ENCODE measurements around the gene SHANK3. TPM values are rescaled to one million over a fixed set of nuclear protein-coding genes. Genes with fewer than 3 reads are reported as not detected.

The SHANK3 gene
- total and polyA plus RNA-seq, 2 experiments from 2014 or later, result 0.52 to 4.9 TPM

DNA sequence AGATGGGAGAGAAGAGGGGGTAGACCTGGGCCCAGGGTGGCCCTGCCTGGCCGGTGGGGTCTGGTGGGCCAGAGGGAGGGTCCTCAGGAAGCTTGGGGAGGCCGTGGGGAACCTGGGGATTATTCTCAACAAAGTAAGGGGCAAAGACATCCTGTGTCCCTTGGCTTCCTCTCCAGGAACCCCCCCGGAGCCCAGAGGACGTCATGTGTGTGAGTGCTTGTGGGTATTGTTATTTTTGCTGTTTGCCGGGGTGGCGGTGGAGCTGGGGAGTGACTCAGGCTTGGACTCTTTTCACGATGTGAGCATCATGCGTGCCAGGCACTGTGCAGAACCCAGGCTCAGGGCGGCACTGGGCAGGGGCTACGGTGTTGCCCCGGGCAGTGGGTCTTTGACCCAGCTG is 982 bp upstream of the SHANK3 start (continued):
- TF ChIP-seq, protein P1, sequence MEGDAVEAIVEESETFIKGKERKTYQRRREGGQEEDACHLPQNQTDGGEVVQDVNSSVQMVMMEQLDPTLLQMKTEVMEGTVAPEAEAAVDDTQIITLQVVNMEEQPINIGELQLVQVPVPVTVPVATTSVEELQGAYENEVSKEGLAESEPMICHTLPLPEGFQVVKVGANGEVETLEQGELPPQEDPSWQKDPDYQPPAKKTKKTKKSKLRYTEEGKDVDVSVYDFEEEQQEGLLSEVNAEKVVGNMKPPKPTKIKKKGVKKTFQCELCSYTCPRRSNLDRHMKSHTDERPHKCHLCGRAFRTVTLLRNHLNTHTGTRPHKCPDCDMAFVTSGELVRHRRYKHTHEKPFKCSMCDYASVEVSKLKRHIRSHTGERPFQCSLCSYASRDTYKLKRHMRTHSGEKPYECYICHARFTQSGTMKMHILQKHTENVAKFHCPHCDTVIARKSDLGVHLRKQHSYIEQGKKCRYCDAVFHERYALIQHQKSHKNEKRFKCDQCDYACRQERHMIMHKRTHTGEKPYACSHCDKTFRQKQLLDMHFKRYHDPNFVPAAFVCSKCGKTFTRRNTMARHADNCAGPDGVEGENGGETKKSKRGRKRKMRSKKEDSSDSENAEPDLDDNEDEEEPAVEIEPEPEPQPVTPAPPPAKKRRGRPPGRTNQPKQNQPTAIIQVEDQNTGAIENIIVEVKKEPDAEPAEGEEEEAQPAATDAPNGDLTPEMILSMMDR (conservative IDR thresholded peaks at IDR 0.05; ENCODE audit: low read depth in 2 of 2), result no peak

DNA sequence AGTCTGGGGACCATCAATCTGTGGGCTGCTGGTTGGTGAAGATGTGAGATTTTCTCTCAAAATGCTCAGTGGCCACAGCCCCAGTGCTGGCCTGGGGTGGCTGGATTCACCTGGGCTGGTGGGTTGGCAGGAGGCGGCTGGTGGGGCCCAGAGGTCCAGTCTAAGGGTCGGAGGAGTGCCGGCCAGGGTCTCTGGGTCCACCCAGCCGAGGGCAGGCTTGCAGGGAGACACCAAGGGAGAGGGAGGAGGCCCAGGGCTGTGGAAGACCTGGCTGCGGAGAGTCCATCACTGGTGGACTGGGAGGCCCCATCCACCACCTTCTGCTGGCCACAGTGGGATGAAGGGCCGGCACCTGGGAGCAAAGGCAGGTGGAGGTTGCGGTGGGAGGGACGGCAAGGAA is 582 bp upstream of the SHANK3 start:
- no peak overlapping the region for H3K4me3 Mint-ChIP-seq
- no peak overlapping the region for H2AFZ ChIP-seq
- H3K9me3 Mint-ChIP-seq, result peaks cover 2% of the 10 kb centered on the region; the same call in 1 of the 3 replicates
- H3K36me3 Mint-ChIP-seq (ENCODE audit: low read depth), result peaks cover 3% of the 10 kb centered on the region; the same call in 1 of the 3 replicates
- H3K4me1 ChIP-seq (ENCODE audit: insufficient read depth), result no peaks in the 10 kb centered on the region
- TF ChIP-seq EZH2 (IDR thresholded peaks at IDR 0.05; ENCODE audit: low read depth, unreplicated experiment) (no peak), NANOG (IDR thresholded peaks at IDR 0.05; ENCODE audit: borderline replicate concordance) (no peak), JUNB (IDR thresholded peaks at IDR 0.05; ENCODE audit: unreplicated experiment) (no peak), ZNF331 (CRISPR knock-in tag; IDR thresholded peaks at IDR 0.05; ENCODE audit: low read depth) (no peak), STAT1 (IDR thresholded peaks at IDR 0.05; ENCODE audit: unreplicated experiment) (no peak), CREB1 (CRISPR knock-in tag; IDR thresholded peaks at IDR 0.05; ENCODE audit: low read depth) (no peak)
- TF ChIP-seq, protein P2, sequence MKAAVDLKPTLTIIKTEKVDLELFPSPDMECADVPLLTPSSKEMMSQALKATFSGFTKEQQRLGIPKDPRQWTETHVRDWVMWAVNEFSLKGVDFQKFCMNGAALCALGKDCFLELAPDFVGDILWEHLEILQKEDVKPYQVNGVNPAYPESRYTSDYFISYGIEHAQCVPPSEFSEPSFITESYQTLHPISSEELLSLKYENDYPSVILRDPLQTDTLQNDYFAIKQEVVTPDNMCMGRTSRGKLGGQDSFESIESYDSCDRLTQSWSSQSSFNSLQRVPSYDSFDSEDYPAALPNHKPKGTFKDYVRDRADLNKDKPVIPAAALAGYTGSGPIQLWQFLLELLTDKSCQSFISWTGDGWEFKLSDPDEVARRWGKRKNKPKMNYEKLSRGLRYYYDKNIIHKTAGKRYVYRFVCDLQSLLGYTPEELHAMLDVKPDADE (IDR thresholded peaks at IDR 0.05), result no peak
- TF ChIP-seq, protein P1 (conservative IDR thresholded peaks at IDR 0.05; ENCODE audit: low read depth in 2 of 2), result no peak
- TF ChIP-seq, protein P3, sequence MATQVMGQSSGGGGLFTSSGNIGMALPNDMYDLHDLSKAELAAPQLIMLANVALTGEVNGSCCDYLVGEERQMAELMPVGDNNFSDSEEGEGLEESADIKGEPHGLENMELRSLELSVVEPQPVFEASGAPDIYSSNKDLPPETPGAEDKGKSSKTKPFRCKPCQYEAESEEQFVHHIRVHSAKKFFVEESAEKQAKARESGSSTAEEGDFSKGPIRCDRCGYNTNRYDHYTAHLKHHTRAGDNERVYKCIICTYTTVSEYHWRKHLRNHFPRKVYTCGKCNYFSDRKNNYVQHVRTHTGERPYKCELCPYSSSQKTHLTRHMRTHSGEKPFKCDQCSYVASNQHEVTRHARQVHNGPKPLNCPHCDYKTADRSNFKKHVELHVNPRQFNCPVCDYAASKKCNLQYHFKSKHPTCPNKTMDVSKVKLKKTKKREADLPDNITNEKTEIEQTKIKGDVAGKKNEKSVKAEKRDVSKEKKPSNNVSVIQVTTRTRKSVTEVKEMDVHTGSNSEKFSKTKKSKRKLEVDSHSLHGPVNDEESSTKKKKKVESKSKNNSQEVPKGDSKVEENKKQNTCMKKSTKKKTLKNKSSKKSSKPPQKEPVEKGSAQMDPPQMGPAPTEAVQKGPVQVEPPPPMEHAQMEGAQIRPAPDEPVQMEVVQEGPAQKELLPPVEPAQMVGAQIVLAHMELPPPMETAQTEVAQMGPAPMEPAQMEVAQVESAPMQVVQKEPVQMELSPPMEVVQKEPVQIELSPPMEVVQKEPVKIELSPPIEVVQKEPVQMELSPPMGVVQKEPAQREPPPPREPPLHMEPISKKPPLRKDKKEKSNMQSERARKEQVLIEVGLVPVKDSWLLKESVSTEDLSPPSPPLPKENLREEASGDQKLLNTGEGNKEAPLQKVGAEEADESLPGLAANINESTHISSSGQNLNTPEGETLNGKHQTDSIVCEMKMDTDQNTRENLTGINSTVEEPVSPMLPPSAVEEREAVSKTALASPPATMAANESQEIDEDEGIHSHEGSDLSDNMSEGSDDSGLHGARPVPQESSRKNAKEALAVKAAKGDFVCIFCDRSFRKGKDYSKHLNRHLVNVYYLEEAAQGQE (IDR thresholded peaks at IDR 0.05; ENCODE audit: unreplicated experiment), result no peak
- TF ChIP-seq, protein P4, sequence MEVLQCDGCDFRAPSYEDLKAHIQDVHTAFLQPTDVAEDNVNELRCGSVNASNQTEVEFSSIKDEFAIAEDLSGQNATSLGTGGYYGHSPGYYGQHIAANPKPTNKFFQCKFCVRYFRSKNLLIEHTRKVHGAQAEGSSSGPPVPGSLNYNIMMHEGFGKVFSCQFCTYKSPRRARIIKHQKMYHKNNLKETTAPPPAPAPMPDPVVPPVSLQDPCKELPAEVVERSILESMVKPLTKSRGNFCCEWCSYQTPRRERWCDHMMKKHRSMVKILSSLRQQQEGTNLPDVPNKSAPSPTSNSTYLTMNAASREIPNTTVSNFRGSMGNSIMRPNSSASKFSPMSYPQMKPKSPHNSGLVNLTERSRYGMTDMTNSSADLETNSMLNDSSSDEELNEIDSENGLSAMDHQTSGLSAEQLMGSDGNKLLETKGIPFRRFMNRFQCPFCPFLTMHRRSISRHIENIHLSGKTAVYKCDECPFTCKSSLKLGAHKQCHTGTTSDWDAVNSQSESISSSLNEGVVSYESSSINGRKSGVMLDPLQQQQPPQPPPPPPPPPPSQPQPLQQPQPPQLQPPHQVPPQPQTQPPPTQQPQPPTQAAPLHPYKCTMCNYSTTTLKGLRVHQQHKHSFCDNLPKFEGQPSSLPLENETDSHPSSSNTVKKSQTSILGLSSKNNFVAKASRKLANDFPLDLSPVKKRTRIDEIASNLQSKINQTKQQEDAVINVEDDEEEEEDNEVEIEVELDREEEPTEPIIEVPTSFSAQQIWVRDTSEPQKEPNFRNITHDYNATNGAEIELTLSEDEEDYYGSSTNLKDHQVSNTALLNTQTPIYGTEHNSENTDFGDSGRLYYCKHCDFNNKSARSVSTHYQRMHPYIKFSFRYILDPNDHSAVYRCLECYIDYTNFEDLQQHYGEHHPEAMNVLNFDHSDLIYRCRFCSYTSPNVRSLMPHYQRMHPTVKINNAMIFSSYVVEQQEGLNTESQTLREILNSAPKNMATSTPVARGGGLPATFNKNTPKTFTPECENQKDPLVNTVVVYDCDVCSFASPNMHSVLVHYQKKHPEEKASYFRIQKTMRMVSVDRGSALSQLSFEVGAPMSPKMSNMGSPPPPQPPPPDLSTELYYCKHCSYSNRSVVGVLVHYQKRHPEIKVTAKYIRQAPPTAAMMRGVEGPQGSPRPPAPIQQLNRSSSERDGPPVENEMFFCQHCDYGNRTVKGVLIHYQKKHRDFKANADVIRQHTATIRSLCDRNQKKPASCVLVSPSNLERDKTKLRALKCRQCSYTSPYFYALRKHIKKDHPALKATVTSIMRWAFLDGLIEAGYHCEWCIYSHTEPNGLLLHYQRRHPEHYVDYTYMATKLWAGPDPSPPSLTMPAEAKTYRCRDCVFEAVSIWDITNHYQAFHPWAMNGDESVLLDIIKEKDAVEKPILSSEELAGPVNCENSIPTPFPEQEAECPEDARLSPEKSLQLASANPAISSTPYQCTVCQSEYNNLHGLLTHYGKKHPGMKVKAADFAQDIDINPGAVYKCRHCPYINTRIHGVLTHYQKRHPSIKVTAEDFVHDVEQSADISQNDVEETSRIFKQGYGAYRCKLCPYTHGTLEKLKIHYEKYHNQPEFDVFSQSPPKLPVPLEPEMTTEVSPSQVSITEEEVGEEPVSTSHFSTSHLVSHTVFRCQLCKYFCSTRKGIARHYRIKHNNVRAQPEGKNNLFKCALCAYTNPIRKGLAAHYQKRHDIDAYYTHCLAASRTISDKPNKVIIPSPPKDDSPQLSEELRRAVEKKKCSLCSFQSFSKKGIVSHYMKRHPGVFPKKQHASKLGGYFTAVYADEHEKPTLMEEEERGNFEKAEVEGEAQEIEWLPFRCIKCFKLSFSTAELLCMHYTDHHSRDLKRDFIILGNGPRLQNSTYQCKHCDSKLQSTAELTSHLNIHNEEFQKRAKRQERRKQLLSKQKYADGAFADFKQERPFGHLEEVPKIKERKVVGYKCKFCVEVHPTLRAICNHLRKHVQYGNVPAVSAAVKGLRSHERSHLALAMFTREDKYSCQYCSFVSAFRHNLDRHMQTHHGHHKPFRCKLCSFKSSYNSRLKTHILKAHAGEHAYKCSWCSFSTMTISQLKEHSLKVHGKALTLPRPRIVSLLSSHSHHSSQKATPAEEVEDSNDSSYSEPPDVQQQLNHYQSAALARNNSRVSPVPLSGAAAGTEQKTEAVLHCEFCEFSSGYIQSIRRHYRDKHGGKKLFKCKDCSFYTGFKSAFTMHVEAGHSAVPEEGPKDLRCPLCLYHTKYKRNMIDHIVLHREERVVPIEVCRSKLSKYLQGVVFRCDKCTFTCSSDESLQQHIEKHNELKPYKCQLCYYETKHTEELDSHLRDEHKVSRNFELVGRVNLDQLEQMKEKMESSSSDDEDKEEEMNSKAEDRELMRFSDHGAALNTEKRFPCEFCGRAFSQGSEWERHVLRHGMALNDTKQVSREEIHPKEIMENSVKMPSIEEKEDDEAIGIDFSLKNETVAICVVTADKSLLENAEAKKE (CRISPR knock-in tag; IDR thresholded peaks at IDR 0.05), result no peak
- H3K27me3 Mint-ChIP-seq (ENCODE audit: insufficient read depth, low read depth, poor library complexity), result peaks cover 33% of the 10 kb centered on the region
- peaks cover 34% of the 10 kb centered on the region for H3K27me3 ChIP-seq (ENCODE audit: insufficient read depth)
- no peak overlapping the region for H3K27ac ChIP-seq (ENCODE audit: low read depth)
- H3K36me3 ChIP-seq (ENCODE audit: insufficient read depth), result no peaks in the 10 kb centered on the region
- ATAC-seq, result no peak
- H4K20me1 ChIP-seq (replicated peaks; ENCODE audit: insufficient read depth), result no peaks in the 10 kb centered on the region; the same call in 1 of the 2 replicates
- H3K4me2 ChIP-seq, result no peak overlapping the region
- no peak overlapping the region for H3K4me3 ChIP-seq
- H3K9me2 ChIP-seq (ENCODE audit: insufficient read depth), result no peaks in the 10 kb centered on the region
- 0 out of 2 replicates have a peak, but pooled peaks cover 3% of the 10 kb centered on the region for H3F3A ChIP-seq (replicated peaks; ENCODE audit: low read depth)
- H3K79me2 ChIP-seq (replicated peaks; ENCODE audit: insufficient read depth), result no peaks in the 10 kb centered on the region
- no peak overlapping the region for H3K27ac Mint-ChIP-seq
- no peak for DNase-seq (ENCODE audit: low spot score)
- H3K4me1 Mint-ChIP-seq, result peaks cover 22% of the 10 kb centered on the region
